ENCODE results near the gene PDE5A.
"Not testable (repeated sequence)": the region's sequence is repeated elsewhere in the genome, so short reads cannot be mapped to it uniquely, and the experiment has no call there.

The PDE5A gene

GRCh38 chr4:119517361-119518229, 111.0 kb downstream of the PDE5A start:
- no peak for DNase-seq

GRCh38 chr4:119512398-119512797, 116.2 kb downstream of the PDE5A start:
- no peak for DNase-seq

- DNase-seq: no peak
Observed at GRCh38 chr4:119510395-119511149, 118.0 kb downstream of the PDE5A start.

GRCh38 chr4:119508281-119508680, 120.3 kb downstream of the PDE5A start:
- DNase-seq: no peak

GRCh38 chr4:119506806-119507205, 121.8 kb downstream of the PDE5A start:
- no peak for DNase-seq

- DNase-seq: no peak
Observed at GRCh38 chr4:119504616-119505015, 124.0 kb downstream of the PDE5A start.

- no peak for DNase-seq
Observed at GRCh38 chr4:119501740-119502139, 126.9 kb downstream of the PDE5A start.

- DNase-seq: no peak
Observed at GRCh38 chr4:119498527-119498926, 130.1 kb downstream of the PDE5A start.

- no peak for DNase-seq
Observed at GRCh38 chr4:119493886-119494285, 134.7 kb downstream of the PDE5A start.

- no peak for DNase-seq
Observed at GRCh38 chr4:119493419-119493818, 135.2 kb downstream of the PDE5A start.

- DNase-seq: no peak
Observed at GRCh38 chr4:119490335-119490734, 138.3 kb downstream of the PDE5A start.

GRCh38 chr4:119489305-119489704, 139.3 kb downstream of the PDE5A start:
- DNase-seq: no peak

GRCh38 chr4:119480331-119480730, 148.3 kb downstream of the PDE5A start:
- no peak for DNase-seq

GRCh38 chr4:119479835-119480234, 148.8 kb downstream of the PDE5A start:
- DNase-seq: no peak

GRCh38 chr4:119479180-119479808, 149.3 kb downstream of the PDE5A start:
- no peak for DNase-seq

- DNase-seq: no peak
Observed at GRCh38 chr4:119478446-119479179, 150.0 kb downstream of the PDE5A start.

GRCh38 chr4:119477412-119478053, 151.1 kb downstream of the PDE5A start:
- no peak for DNase-seq

- DNase-seq: no peak
Observed at GRCh38 chr4:119471259-119471658, 157.3 kb downstream of the PDE5A start.

GRCh38 chr4:119470737-119471063, 157.9 kb downstream of the PDE5A start:
- not testable (repeated sequence) for DNase-seq

- not testable (repeated sequence) for DNase-seq
Observed at GRCh38 chr4:119470021-119470736, 158.4 kb downstream of the PDE5A start.

GRCh38 chr4:119469039-119469438, 159.6 kb downstream of the PDE5A start:
- not testable (repeated sequence) for DNase-seq

- DNase-seq: not testable (repeated sequence)
Observed at GRCh38 chr4:119462733-119463132, 165.9 kb downstream of the PDE5A start.
